Measurements from ENCODE around the gene NXPH3.
"Not testable (repeated sequence)": the region's sequence is repeated elsewhere in the genome, so short reads cannot be mapped to it uniquely, and the experiment has no call there.

Gene NXPH3

GRCh38 chr17:49565948-49566491 is 9.7 kb upstream of the NXPH3 start:
- Histone ChIP-seq H3K36me3 (ENCODE audit: low read depth) (no peaks in the 10 kb centered on the region), H3K27ac (ENCODE audit: poor library complexity, severe bottlenecking) (no peak overlapping the region), H3K27me3 (ENCODE audit: insufficient read depth, poor library complexity, severe bottlenecking) (no peaks in the 10 kb centered on the region), H3K9me3 (ENCODE audit: severe bottlenecking) (no peaks in the 10 kb centered on the region), H3K4me3 (ENCODE audit: severe bottlenecking) (no peak overlapping the region), H3K4me1 (ENCODE audit: insufficient read depth, poor library complexity, severe bottlenecking) (peaks cover 14% of the 10 kb centered on the region)
- ATAC-seq (ENCODE audit: low read depth) (peak; percentile 28), DNase-seq (ENCODE audit: low spot score) (peak; percentile 70)
- TF ChIP-seq CTCF (IDR thresholded peaks at IDR 0.05; ENCODE audit: poor library complexity, severe bottlenecking), result no peak

GRCh38 chr17:49566668-49567071 is 9.0 kb upstream of the NXPH3 start:
- no peak overlapping the region for H3K27ac ChIP-seq (ENCODE audit: poor library complexity, severe bottlenecking)
- no peaks in the 10 kb centered on the region for H3K36me3 ChIP-seq (ENCODE audit: low read depth)
- TF ChIP-seq CTCF (IDR thresholded peaks at IDR 0.05; ENCODE audit: poor library complexity, severe bottlenecking), result no peak
- no peak for ATAC-seq (ENCODE audit: low read depth)
- H3K4me3 ChIP-seq (ENCODE audit: severe bottlenecking), result no peak overlapping the region
- H3K4me1 ChIP-seq (ENCODE audit: insufficient read depth, poor library complexity, severe bottlenecking), result peaks cover 14% of the 10 kb centered on the region
- no peaks in the 10 kb centered on the region for H3K9me3 ChIP-seq (ENCODE audit: severe bottlenecking)
- H3K27me3 ChIP-seq (ENCODE audit: insufficient read depth, poor library complexity, severe bottlenecking), result no peaks in the 10 kb centered on the region
- no peak for DNase-seq (ENCODE audit: low spot score)

GRCh38 chr17:49567104-49567521 is 8.6 kb upstream of the NXPH3 start:
- DNase-seq (ENCODE audit: low spot score) (no peak), ATAC-seq (ENCODE audit: low read depth) (no peak)

GRCh38 chr17:49567871-49568694 is 7.6 kb upstream of the NXPH3 start:
- no peak overlapping the region for H3K4me3 ChIP-seq (ENCODE audit: severe bottlenecking)
- ATAC-seq (ENCODE audit: low read depth) (peak; percentile 60), DNase-seq (ENCODE audit: low spot score) (peak; percentile 87)
- peak; percentile 92 for TF ChIP-seq CTCF (IDR thresholded peaks at IDR 0.05; ENCODE audit: poor library complexity, severe bottlenecking)
- peaks cover 14% of the 10 kb centered on the region for H3K4me1 ChIP-seq (ENCODE audit: insufficient read depth, poor library complexity, severe bottlenecking)
- H3K9me3 ChIP-seq (ENCODE audit: severe bottlenecking), result no peaks in the 10 kb centered on the region
- H3K36me3 ChIP-seq (ENCODE audit: low read depth), result no peaks in the 10 kb centered on the region
- H3K27ac ChIP-seq (ENCODE audit: poor library complexity, severe bottlenecking), result no peak overlapping the region
- H3K27me3 ChIP-seq (ENCODE audit: insufficient read depth, poor library complexity, severe bottlenecking), result no peaks in the 10 kb centered on the region

More at GRCh38 chr17:49567104-49567521, 8.6 kb upstream of the NXPH3 start:
- TF ChIP-seq CTCF (IDR thresholded peaks at IDR 0.05; ENCODE audit: poor library complexity, severe bottlenecking), result no peak
- H3K27ac ChIP-seq (ENCODE audit: poor library complexity, severe bottlenecking), result no peak overlapping the region
- H3K9me3 ChIP-seq (ENCODE audit: severe bottlenecking), result no peaks in the 10 kb centered on the region
- H3K27me3 ChIP-seq (ENCODE audit: insufficient read depth, poor library complexity, severe bottlenecking), result no peaks in the 10 kb centered on the region
- H3K4me3 ChIP-seq (ENCODE audit: severe bottlenecking), result no peak overlapping the region
- H3K4me1 ChIP-seq (ENCODE audit: insufficient read depth, poor library complexity, severe bottlenecking), result peaks cover 14% of the 10 kb centered on the region
- no peaks in the 10 kb centered on the region for H3K36me3 ChIP-seq (ENCODE audit: low read depth)

- H3K27me3 ChIP-seq (ENCODE audit: insufficient read depth, poor library complexity, severe bottlenecking); H3K36me3 ChIP-seq (ENCODE audit: low read depth); ATAC-seq (ENCODE audit: low read depth); H3K9me3 ChIP-seq (ENCODE audit: severe bottlenecking); H3K4me3 ChIP-seq (ENCODE audit: severe bottlenecking); H3K27ac ChIP-seq (ENCODE audit: poor library complexity, severe bottlenecking); DNase-seq (ENCODE audit: low spot score): not testable (repeated sequence)
- peaks cover 14% of the 10 kb centered on the region for H3K4me1 ChIP-seq (ENCODE audit: insufficient read depth, poor library complexity, severe bottlenecking)
Measured at GRCh38 chr17:49568695-49569047, 7.0 kb upstream of the NXPH3 start.
